HFF-Myc (cell line): ENCODE data around the gene F11R.

Source experiments
- DNase-seq: peaks from one replicate; pipeline ENCODE4 v3.0.0-alpha.2; 2011; ENCODE audit warnings: low read depth; ENCODE audit errors: extremely low read depth
- H3K4me3 ChIP-seq: replicated peaks from 2 replicates; pipeline ENCODE4 v1.5.1; 2011; ENCODE audit warnings: low read depth, mild to moderate bottlenecking, control low read depth, low read length
- CTCF ChIP-seq: IDR thresholded peaks from 2 replicates; pipeline ENCODE4 v1.5.1; 2012; ENCODE audit warnings: mild to moderate bottlenecking, low read depth, low read length, control low read depth; ENCODE audit errors: missing control alignments

F11R gene

GRCh38 chr1:161013488-161014230 is 7.3 kb downstream of the F11R start:
- no peak for TF ChIP-seq CTCF
- DNase-seq = no peak
- no peak overlapping the region for H3K4me3 ChIP-seq

GRCh38 chr1:161013131-161013487 is 7.8 kb downstream of the F11R start:
- no peak for DNase-seq
- no peak for TF ChIP-seq CTCF
- H3K4me3 ChIP-seq = no peak overlapping the region

GRCh38 chr1:161012420-161012819 is 8.5 kb downstream of the F11R start:
- DNase-seq = no peak
- no peak overlapping the region for H3K4me3 ChIP-seq
- no peak for TF ChIP-seq CTCF

- no peak for DNase-seq
- no peak overlapping the region for H3K4me3 ChIP-seq
- no peak for TF ChIP-seq CTCF
These were observed 11.2 kb downstream of the F11R start for GRCh38 chr1:161009602-161010211.

- no peak overlapping the region for H3K4me3 ChIP-seq
- DNase-seq = no peak
- no peak for TF ChIP-seq CTCF
These were observed 12.0 kb downstream of the F11R start for GRCh38 chr1:161008869-161009510.

- no peak for DNase-seq
- H3K4me3 ChIP-seq = no peak overlapping the region
- no peak for TF ChIP-seq CTCF
These were observed 13.6 kb downstream of the F11R start for GRCh38 chr1:161007369-161007768.
